GM18868 (cell line): ENCODE measurements around the gene DCAF15.
"Not testable (repeated sequence)": the region's sequence is repeated elsewhere in the genome, so short reads cannot be mapped to it uniquely, and the experiment has no call there.

ENCODE experiments used
- ATAC-seq: cut with Tn5 transposase; IDR thresholded peaks from one replicate; pipeline ENCODE4 v1.9.1; 2021; ENCODE audit warnings: mild to moderate bottlenecking, moderate library complexity; ENCODE audit not compliant: unreplicated experiment

The DCAF15 gene

GRCh38 chr19:13973479-13973878 lies 21.2 kb downstream of the DCAF15 start:
- ATAC-seq = not testable (repeated sequence)

- no peak for ATAC-seq
Measured at GRCh38 chr19:13974073-13974472, 21.8 kb downstream of the DCAF15 start.

GRCh38 chr19:13975870-13976269 lies 23.6 kb downstream of the DCAF15 start:
- ATAC-seq = no peak

GRCh38 chr19:13976446-13976845 lies 24.1 kb downstream of the DCAF15 start:
- no peak for ATAC-seq

- no peak for ATAC-seq
Measured at GRCh38 chr19:13977803-13978202, 25.5 kb downstream of the DCAF15 start.

- no peak for ATAC-seq
Measured at GRCh38 chr19:13978351-13979243, 26.3 kb downstream of the DCAF15 start.

GRCh38 chr19:13979244-13979615 lies 26.9 kb downstream of the DCAF15 start:
- no peak for ATAC-seq

GRCh38 chr19:13979686-13980085 lies 27.4 kb downstream of the DCAF15 start:
- no peak for ATAC-seq

- no peak for ATAC-seq
Measured at GRCh38 chr19:13980340-13980739, 28.0 kb downstream of the DCAF15 start.

- ATAC-seq = no peak
Measured at GRCh38 chr19:13981021-13981420, 28.7 kb downstream of the DCAF15 start.

GRCh38 chr19:13981467-13981866 lies 29.2 kb downstream of the DCAF15 start:
- no peak for ATAC-seq

- no peak for ATAC-seq
Measured at GRCh38 chr19:13981988-13982501, 29.7 kb downstream of the DCAF15 start.

GRCh38 chr19:13982773-13983172 lies 30.5 kb downstream of the DCAF15 start:
- ATAC-seq = no peak

- ATAC-seq = no peak
Measured at GRCh38 chr19:13983213-13983889, 31.0 kb downstream of the DCAF15 start.

- ATAC-seq = no peak
Measured at GRCh38 chr19:13984186-13984585, 31.9 kb downstream of the DCAF15 start.

- no peak for ATAC-seq
Measured at GRCh38 chr19:13984875-13985741, 32.8 kb downstream of the DCAF15 start.

- peak; percentile 9 for ATAC-seq
Measured at GRCh38 chr19:13985771-13986347, 33.5 kb downstream of the DCAF15 start.

- peak; percentile 76 for ATAC-seq
Measured at GRCh38 chr19:13986348-13986904, 34.1 kb downstream of the DCAF15 start.

GRCh38 chr19:13987101-13987890 lies 35.0 kb downstream of the DCAF15 start:
- no peak for ATAC-seq

- ATAC-seq = no peak
Measured at GRCh38 chr19:13989487-13989886, 37.2 kb downstream of the DCAF15 start.
